ENCODE results near the gene PARP2.
"Not testable (repeated sequence)": the region's sequence is repeated elsewhere in the genome, so short reads cannot be mapped to it uniquely, and the experiment has no call there.

PARP2 gene

DNA sequence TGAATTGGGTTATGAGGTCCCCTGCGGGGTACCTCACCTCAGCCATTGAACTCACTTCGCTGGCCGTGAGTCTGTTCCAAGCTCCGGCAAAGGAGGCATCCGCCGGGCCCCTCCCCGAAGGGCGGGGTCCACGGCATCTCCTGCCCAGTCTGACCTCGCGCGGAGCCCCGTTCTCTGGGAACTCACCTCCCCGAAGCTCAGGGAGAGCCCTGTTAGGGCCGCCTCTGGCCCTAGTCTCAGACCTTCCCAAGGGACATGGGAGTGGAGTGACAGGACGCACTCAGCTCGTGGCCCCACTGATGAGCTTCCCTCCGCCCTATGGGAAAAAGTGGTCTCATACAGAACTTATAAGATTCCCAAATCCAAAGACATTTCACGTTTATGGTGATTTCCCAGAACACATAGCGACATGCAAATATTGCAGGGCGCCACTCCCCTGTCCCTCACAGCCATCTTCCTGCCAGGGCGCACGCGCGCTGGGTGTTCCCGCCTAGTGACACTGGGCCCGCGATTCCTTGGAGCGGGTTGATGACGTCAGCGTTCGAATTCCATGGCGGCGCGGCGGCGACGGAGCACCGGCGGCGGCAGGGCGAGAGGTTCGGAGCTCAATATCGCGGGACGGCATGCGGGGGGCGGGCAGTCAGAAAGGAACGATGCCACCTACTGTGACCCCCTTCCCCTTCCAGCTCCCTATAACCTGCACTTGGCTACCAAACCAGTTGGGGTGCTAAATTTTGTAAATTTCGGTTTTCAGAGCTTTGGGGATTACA, at the start of gene PARP2:
PARP2 (plus strand) TSS at position 544 of the 770 bp plus-strand sequence; CDS start at position 551, 7 bp downstream.
- peak; percentile 94 for DNase-seq

DNA sequence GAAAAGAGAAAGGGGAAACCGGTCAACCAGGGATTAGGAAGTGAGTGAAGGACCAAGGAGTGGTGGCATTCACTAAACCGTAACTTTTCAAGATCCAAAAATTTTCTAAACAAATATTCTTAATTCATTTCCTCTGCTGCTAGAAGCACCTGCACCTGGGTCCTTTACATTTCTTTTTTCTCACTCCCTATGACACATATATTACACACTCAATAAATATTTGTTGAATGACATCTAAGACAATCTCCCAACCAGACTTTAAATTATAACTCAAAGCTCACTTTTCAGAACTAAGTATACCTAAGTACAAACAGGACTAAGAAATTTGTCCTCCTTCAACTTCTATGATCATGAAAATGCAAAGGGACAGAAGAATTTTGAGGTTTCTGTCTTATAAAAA, 48.8 kb upstream of the PARP2 start:
- DNase-seq, result no peak

- DNase-seq, result no peak
These were observed 48.4 kb upstream of the PARP2 start for GRCh38 chr14:20295067-20295466.

DNA sequence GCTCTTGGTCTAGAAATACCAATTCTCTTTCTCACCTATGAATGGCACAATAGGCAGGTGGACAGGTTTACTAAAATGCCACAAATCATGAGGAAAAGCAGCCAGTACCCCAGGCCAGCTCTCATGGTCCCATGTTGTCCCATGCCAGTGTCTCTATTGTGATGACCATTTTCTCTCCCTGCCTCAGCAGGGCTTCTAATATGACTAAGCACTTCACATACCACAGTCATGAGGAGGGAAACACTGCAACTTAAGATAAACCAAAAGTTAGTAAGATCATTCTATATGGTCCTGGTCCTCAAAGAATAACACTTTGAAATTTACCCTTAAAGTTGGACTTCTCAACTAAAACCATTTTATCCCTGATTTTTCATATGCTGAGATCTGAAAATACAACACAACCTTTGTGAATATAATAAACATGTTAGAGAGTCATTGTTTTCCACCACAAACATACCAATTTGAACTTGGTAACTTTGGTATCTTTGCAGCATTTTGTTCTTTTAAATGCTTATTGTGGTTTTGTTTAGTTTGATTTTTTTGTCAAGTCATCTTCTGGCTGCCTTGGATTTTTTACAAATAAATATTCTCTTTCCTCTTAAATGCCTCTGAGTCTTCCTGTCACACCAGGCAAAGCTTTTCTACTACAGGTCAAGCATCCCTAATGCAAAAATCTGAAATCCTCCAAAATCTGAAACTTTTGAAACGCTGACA, 41.2 kb upstream of the PARP2 start:
- no peak for DNase-seq

DNA sequence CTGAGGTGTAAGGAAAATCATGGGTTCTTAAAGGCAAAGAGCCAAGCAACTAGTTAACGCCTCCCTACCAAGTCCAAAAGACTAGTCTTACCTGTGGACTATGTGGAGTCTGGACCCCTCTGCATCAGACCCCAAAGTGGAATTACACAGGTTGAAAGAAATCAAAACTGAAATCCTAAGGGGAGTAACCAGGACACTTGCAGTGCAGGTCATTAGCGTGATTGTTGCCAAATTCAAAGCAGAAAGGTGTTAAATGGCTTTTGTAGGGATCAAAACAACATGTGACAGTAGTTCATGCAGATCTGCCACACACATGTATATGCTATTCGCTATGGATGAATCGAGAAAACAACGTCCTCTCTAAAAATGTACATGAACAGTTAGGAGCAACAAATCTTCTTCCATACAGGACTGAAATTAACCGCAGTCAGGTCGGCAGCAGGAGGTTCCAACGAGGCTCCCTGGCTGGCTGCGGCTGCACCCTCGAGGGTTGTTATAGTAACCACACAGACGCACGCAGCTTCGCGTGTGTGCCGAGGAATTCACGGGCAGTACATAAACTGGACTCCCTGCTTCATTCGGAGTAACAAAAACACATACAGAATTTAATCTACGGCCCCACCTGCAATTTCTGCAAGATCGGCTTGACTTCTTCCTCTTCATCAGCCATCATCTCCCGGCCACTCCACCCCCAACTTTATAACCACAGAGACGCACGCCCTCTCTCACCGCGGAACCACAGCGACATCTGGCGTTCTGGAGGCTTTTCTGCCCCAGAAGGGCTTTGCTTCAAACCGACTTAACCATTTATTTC, 38.0 kb upstream of the PARP2 start, which contains the start of gene TTC5:
TTC5 (minus strand) TSS at position 687 of the 814 bp plus-strand sequence; CDS start at position 673, 14 bp downstream.
- DNase-seq, result peak; percentile 5

- no peak for DNase-seq
These were observed 37.4 kb upstream of the PARP2 start for GRCh38 chr14:20306079-20306423.

GRCh38 chr14:20314026-20314425, 29.4 kb upstream of the PARP2 start:
- DNase-seq, result no peak

- DNase-seq, result no peak
These were observed 25.7 kb upstream of the PARP2 start for GRCh38 chr14:20317720-20318119.

- DNase-seq, result peak; percentile 3
These were observed 16.2 kb upstream of the PARP2 start for GRCh38 chr14:20327005-20327869.

DNA sequence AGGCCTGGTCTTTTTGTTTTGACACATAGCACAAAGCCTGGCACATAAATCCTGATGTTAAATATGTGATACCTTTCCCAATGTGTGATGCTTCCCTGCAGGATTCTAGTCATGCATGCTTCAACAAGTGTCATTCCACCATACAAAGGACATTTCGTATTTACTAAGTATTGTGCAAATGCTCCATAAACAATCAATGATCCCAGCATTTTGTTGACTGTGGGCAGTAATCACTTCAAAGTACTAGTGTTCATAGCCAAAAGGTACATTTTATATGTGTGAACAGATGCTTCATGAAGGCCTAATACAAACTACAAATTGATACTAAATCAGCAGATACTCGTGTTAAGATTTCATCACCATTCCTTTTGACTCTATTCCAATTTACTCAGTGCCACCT, 14.7 kb upstream of the PARP2 start:
- DNase-seq, result no peak

DNA sequence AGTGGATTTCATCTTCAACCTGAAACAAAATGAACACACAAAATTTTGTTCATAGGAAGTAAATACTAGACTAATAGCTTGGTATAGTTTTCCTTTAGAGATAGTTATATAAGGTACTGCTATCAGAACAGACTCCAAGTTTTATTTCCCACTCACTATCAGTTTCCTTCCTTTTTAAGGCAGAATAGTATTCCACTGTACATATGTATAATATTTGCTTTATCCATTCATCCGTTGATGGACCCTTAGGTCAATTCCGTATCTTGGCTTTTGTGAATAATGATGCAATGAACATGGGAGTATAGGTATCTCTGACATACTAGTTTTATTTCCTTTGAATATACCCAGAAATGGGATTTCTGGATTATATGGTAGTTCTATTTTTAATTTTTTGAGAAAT, 14.1 kb upstream of the PARP2 start:
- DNase-seq, result no peak

- no peak for DNase-seq
These were observed 12.3 kb upstream of the PARP2 start for GRCh38 chr14:20331053-20331613.

DNA sequence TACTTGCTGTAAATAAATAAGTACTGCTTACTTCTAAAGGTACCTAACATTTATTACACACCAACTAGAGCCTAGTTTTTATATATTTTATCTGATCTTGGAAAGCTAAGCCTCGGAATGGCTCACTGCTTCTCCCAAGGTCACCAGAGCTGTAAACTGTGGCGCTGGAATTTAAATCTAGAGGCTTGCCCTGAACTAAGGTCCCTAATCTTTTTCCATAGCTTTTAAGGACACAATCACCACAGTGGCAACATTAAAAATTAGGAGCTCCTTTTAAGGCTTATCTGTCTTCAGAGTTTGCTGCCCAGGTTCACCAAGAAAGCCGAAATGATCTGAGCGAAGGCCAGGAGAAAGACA, 11.0 kb upstream of the PARP2 start:
- DNase-seq, result no peak

DNA sequence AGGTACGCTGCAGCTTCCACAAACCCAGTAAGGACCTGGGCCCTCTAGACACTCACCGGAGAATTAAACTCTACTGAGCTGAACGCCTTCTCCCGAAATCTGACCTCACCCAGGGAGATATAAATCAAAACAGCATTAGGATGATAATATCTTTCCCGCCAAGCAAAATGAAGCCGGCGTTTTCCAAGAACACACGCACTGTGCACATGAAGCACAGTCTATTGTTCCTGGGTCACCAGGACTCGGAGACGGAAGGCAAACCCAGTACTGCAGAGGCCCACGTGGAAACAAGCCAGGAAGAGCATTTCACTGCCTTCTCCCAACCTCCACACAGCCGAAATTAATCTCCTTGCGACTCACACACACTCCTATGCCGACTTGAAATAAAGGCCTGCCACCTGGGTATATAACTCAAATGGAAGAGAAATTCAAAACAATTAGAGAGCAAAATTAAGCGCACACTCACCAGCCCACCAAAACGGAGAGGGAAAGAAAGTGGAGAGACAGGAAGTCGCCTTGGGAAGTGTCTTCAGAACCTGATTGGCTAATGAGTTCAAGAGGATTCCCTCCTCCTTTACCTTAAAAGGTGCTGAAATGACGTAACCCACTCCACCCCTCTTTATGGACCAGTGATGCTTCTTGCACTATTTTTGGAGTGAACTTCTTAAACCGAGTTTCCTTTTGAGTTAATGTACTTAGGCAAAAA, 10.5 kb upstream of the PARP2 start, which contains the start of gene CCNB1IP1:
CCNB1IP1 (minus strand) TSS at position 492 of the 706 bp plus-strand sequence. CDS start 16,756 bp downstream, outside the sequence.
- DNase-seq, result peak; percentile 67

GRCh38 chr14:20333494-20333841, 10.0 kb upstream of the PARP2 start:
- DNase-seq, result no peak

DNA sequence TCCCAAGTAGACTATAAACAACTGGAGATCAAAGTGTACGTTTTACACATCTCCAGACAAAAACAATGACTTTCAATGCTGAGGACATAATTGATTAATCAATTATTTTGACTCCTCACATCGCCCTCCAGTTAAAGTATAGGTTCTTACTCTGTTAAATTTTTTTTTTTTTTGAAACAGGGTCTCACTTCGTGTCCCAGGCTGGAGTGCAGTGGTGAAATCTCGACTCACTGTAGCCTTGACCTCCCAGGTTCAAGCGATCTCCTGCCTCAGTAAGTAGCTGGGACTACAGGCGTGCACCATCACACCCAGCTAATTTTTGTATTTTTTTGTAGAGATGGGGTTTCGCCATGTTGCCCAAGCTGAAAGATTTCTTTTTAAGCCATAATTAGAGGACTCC, 9.4 kb upstream of the PARP2 start:
- no peak for DNase-seq

GRCh38 chr14:20341032-20341431, 2.4 kb upstream of the PARP2 start:
- DNase-seq, result not testable (repeated sequence)

DNA sequence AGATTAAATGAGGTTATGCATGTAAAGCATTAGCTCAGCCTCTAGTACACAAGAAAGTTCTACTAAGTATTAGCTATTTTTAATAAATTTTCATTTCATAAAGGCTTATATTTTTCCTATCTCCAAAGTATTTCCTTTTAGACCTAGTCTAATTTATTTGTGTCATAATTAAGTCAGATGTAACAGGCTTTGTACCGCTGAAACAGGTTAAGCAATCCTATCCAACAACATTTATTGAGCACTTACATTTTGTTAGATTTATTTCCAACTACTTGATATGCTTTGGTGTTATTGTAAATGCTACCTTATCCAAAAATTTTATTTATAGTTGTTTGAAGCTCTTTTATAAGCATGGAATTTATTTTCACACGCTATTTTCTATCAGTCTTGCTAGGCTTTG, 1.8 kb upstream of the PARP2 start:
- DNase-seq, result no peak

GRCh38 chr14:20343862-20344220, 406 bp downstream of the PARP2 start:
- DNase-seq, result no peak

GRCh38 chr14:20345366-20345765, 1.9 kb downstream of the PARP2 start:
- DNase-seq, result no peak

GRCh38 chr14:20346713-20347112, 3.3 kb downstream of the PARP2 start:
- no peak for DNase-seq

- no peak for DNase-seq
These were observed 4.3 kb downstream of the PARP2 start for GRCh38 chr14:20347747-20348146.
